Sigmoid colon (tissue), 7 donors: Measurements from ENCODE around the gene DDX51. TPM values are rescaled to one million over a fixed set of nuclear protein-coding genes. Genes with fewer than 3 reads are reported as not detected.
"Not testable (repeated sequence)": the region's sequence is repeated elsewhere in the genome, so short reads cannot be mapped to it uniquely, and the experiment has no call there.

Source experiments
- DNase-seq: peaks from one replicate; pipeline ENCODE4 v3.0.0-alpha.2; 2019
- H3K27ac ChIP-seq, 4 donors: fragments of 200-600 bp; sonication (generic); one replicate each; pipeline ENCODE4 v1.5.1; 2016 to 2019; ENCODE audit warnings: mild to moderate bottlenecking in 1 of 4
- H3K27me3 ChIP-seq, 3 donors: fragments of 200-600 bp; sonication (generic); one replicate each; pipeline ENCODE4 v1.5.1; 2019; ENCODE audit warnings: mild to moderate bottlenecking in 1 of 3
- H3K36me3 ChIP-seq, 4 donors: fragments of 200-600 bp; sonication (generic); one replicate each; pipeline ENCODE4 v1.5.1; 2016 to 2019
- H3K4me1 ChIP-seq, 4 donors: fragments of 200-600 bp; sonication (generic); one replicate each; pipeline ENCODE4 v1.5.1; 2017 to 2019
- H3K4me3 ChIP-seq, 4 donors: fragments of 200-600 bp; sonication (generic); one replicate each; pipeline ENCODE4 v1.5.1; 2017 to 2019; ENCODE audit warnings: mild to moderate bottlenecking in 2 of 4, moderate library complexity in 1 of 4
- H3K9me3 ChIP-seq, 4 donors: fragments of 200-600 bp in 3 of 4; sonication (generic) in 3 of 4; one replicate each; pipeline versions ENCODE4 v1.5.1 to v1.6.1; 2013 to 2019
- CTCF ChIP-seq, 4 experiments: fragments of 450-650 bp in 3 of 4; fragments of 200-600 bp in 1 of 4; IDR thresholded peaks; one replicate each; pipeline ENCODE4 v1.5.1; 2016 to 2019; ENCODE audit warnings: antibody characterized with exemption in 4 of 4, mild to moderate bottlenecking in 3 of 4, moderate library complexity in 2 of 4
- EP300 ChIP-seq, 4 donors: sonication (generic); formaldehyde crosslinking; IDR thresholded peaks; one replicate each; pipeline ENCODE4 v1.6.1; 2017; ENCODE audit warnings: antibody characterized with exemption in 4 of 4
- POLR2A ChIP-seq, 2 donors: fragments of 450-650 bp; IDR thresholded peaks; one replicate each; pipeline ENCODE4 v1.6.1; 2016; ENCODE audit warnings: antibody characterized with exemption in 2 of 2, mild to moderate bottlenecking in 2 of 2, moderate library complexity in 2 of 2
- POLR2AphosphoS5 ChIP-seq, 4 donors: sonication (generic); formaldehyde crosslinking; IDR thresholded peaks; one replicate each; pipeline ENCODE4 v1.6.1; 2017; ENCODE audit warnings: antibody characterized with exemption in 4 of 4
- WGBS, 2 donors: extraction: QIAGEN DNeasy Blood & Tissue Kit; methylation state at CpG; one replicate each; pipeline ENCODE4 v1.1.7; 2013; 5-methylcytosine and 5-hydroxymethylcytosine counted together
- intact Hi-C: fragments of 100-400 bp; cut with DNase I; formaldehyde crosslinking; loops from one replicate; pipeline ENCODE4 v1.15.1; 2023
- polyA plus RNA-seq, 3 donors: library from polyadenylated mRNA; stranded (reverse); fragments of 200-250 nt; gene quantifications; one replicate each; pipeline ENCODE4 v1.2.3, GENCODE V29; 2013
- total RNA-seq, 4 donors: library from RNA; depleted of rRNA; stranded (reverse); fragments of >200 nt; gene quantifications; one replicate each; pipeline ENCODE4 v1.1.0, GENCODE V29; 2016
- donor health status: healthy with polysubstance abuse.
- donor health status: Bipolar disorder and iron deficiency.
- donor health status: healthy.

The DDX51 gene
- total and polyA plus RNA-seq, 7 donors, result 3.9 to 22.4 (median 7.2) TPM

GRCh38 chr12:132152411-132152821 lies 8.3 kb upstream of the DDX51 start:
- intact Hi-C loops, result loop anchor here (2.0 to 10.0 kb wide), 4 partner anchors 52 to 262 kb away; no protein-coding TSS in a partner anchor
- H3K36me3 ChIP-seq, result peaks cover 8 to 43% (median 15%) of the 10 kb centered on the region in 4 donors
- H3K4me3 ChIP-seq, result no peak overlapping the region
- peaks cover 0 to 11% (median 7%) of the 10 kb centered on the region in 4 donors for H3K4me1 ChIP-seq
- TF ChIP-seq POLR2AphosphoS5 (IDR thresholded peaks at IDR 0.05), result no peak
- TF ChIP-seq POLR2A (IDR thresholded peaks at IDR 0.05), result no peak
- TF ChIP-seq CTCF (IDR thresholded peaks at IDR 0.05), result no peak
- TF ChIP-seq EP300 (IDR thresholded peaks at IDR 0.05), result no peak
- no peaks in the 10 kb centered on the region for H3K27me3 ChIP-seq
- H3K27ac ChIP-seq, result no peak overlapping the region
- DNase-seq, result no peak
- H3K9me3 ChIP-seq, result no peaks in the 10 kb centered on the region
- 92 to 93% methylated on average over 9 of the region's 9 CpGs for WGBS, 2 donors

GRCh38 chr12:132151766-132152410 lies 7.8 kb upstream of the DDX51 start:
- H3K27me3 ChIP-seq, result no peaks in the 10 kb centered on the region
- no peak for TF ChIP-seq POLR2A (IDR thresholded peaks at IDR 0.05)
- no peak for TF ChIP-seq EP300 (IDR thresholded peaks at IDR 0.05)
- TF ChIP-seq POLR2AphosphoS5 (IDR thresholded peaks at IDR 0.05), result no peak
- TF ChIP-seq CTCF (IDR thresholded peaks at IDR 0.05), result no peak
- no peak for DNase-seq
- H3K4me1 ChIP-seq, result peaks cover 0 to 11% (median 7%) of the 10 kb centered on the region in 4 donors
- 88 to 93% methylated on average over 32 of the region's 32 CpGs for WGBS, 2 donors
- H3K4me3 ChIP-seq, result no peak overlapping the region
- peaks cover 8 to 42% (median 16%) of the 10 kb centered on the region in 4 donors for H3K36me3 ChIP-seq
- no peaks in the 10 kb centered on the region for H3K9me3 ChIP-seq
- H3K27ac ChIP-seq, result no peak overlapping the region
- intact Hi-C loops, result loop anchor here (2.0 to 10.0 kb wide), 4 partner anchors 53 to 263 kb away; no protein-coding TSS in a partner anchor

- no peaks in the 10 kb centered on the region for H3K27me3 ChIP-seq
- DNase-seq, result no peak
- H3K4me3 ChIP-seq, result no peak overlapping the region
- no peak overlapping the region for H3K27ac ChIP-seq
- intact Hi-C loops, result loop anchor here (10.0 kb wide), 3 partner anchors 54 to 264 kb away; no protein-coding TSS in a partner anchor
- no peak for TF ChIP-seq EP300 (IDR thresholded peaks at IDR 0.05)
- no peak for TF ChIP-seq POLR2AphosphoS5 (IDR thresholded peaks at IDR 0.05)
- TF ChIP-seq CTCF (IDR thresholded peaks at IDR 0.05), result no peak
- no peak for TF ChIP-seq POLR2A (IDR thresholded peaks at IDR 0.05)
- peaks cover 8 to 40% (median 16%) of the 10 kb centered on the region in 4 donors for H3K36me3 ChIP-seq
- no peaks in the 10 kb centered on the region for H3K9me3 ChIP-seq
- 93 to 95% methylated on average over 36 of the region's 36 CpGs for WGBS, 2 donors
- H3K4me1 ChIP-seq, result peaks cover 0 to 11% (median 7%) of the 10 kb centered on the region in 4 donors
These were observed 7.1 kb upstream of the DDX51 start for GRCh38 chr12:132151145-132151765.

- Histone ChIP-seq H3K4me1 (peaks cover 0 to 11% (median 7%) of the 10 kb centered on the region in 4 donors), H3K27ac (no peak overlapping the region), H3K27me3 (no peaks in the 10 kb centered on the region), H3K36me3 (peaks cover 8 to 41% (median 16%) of the 10 kb centered on the region in 4 donors), H3K9me3 (no peaks in the 10 kb centered on the region), H3K4me3 (no peak overlapping the region)
- 89 to 90% methylated on average over 6 of the region's 6 CpGs for WGBS, 2 donors
- DNase-seq, result peak; percentile 59
- TF ChIP-seq POLR2A (IDR thresholded peaks at IDR 0.05), result no peak
- no peak for TF ChIP-seq POLR2AphosphoS5 (IDR thresholded peaks at IDR 0.05)
- no peak for TF ChIP-seq EP300 (IDR thresholded peaks at IDR 0.05)
- TF ChIP-seq CTCF (IDR thresholded peaks at IDR 0.05), result no peak
- intact Hi-C loops, result loop anchor here (10.0 kb wide), 3 partner anchors 54 to 264 kb away; no protein-coding TSS in a partner anchor
These were observed 6.6 kb upstream of the DDX51 start for GRCh38 chr12:132150780-132151144.

GRCh38 chr12:132149526-132149925 lies 5.4 kb upstream of the DDX51 start:
- DNase-seq, H3K4me3 ChIP-seq, H3K27me3 ChIP-seq, H3K27ac ChIP-seq, H3K9me3 ChIP-seq: not testable (repeated sequence)
- Histone ChIP-seq H3K36me3 (peaks cover 8 to 41% (median 16%) of the 10 kb centered on the region in 4 donors), H3K4me1 (peaks cover 0 to 20% (median 19%) of the 10 kb centered on the region in 4 donors)
- WGBS, 2 donors, result 89 to 91% methylated on average over 17 to 25 of the region's 32 CpGs
- intact Hi-C loops, result loop anchor here (10.0 kb wide), 1 partner anchor 345 kb away; the partner anchor contains the start of gene FBRSL1
